ENCODE data around the gene EPHA4.

DNA sequence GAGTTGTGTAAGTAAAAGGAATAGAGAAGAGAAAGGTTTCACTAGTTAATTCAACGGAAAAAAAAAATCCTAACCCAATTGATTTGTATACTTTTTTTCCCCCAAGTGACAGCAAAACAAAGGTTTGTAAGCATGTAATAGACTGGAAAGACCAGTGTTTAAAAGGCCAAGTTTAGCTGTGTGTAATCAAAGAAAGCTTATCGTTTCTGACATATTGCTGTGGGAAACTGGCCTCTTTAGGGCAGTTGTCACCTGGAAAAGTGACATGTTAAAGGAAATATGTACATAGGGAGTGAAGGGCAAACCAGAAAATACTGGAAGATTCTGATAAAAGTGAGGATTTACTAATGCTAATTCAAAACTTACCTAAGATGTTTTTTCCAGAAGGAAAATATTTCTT is 45.9 kb upstream of the EPHA4 start:
- TF ChIP-seq, protein P1, sequence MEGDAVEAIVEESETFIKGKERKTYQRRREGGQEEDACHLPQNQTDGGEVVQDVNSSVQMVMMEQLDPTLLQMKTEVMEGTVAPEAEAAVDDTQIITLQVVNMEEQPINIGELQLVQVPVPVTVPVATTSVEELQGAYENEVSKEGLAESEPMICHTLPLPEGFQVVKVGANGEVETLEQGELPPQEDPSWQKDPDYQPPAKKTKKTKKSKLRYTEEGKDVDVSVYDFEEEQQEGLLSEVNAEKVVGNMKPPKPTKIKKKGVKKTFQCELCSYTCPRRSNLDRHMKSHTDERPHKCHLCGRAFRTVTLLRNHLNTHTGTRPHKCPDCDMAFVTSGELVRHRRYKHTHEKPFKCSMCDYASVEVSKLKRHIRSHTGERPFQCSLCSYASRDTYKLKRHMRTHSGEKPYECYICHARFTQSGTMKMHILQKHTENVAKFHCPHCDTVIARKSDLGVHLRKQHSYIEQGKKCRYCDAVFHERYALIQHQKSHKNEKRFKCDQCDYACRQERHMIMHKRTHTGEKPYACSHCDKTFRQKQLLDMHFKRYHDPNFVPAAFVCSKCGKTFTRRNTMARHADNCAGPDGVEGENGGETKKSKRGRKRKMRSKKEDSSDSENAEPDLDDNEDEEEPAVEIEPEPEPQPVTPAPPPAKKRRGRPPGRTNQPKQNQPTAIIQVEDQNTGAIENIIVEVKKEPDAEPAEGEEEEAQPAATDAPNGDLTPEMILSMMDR (IDR thresholded peaks at IDR 0.05; ENCODE audit: low read depth, low read length, missing input control), result no peak
- TF ChIP-seq, protein P2, sequence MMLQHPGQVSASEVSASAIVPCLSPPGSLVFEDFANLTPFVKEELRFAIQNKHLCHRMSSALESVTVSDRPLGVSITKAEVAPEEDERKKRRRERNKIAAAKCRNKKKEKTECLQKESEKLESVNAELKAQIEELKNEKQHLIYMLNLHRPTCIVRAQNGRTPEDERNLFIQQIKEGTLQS (IDR thresholded peaks at IDR 0.05), result no peak
- TF ChIP-seq RXRA (IDR thresholded peaks at IDR 0.05), result no peak

Data from liver (tissue), 3 donors.